T-helper 2 cell treated with Interferon-gamma antibody and Interleukin-4, amounts not matched to agents 5 μg/mL and 100 μg/mL, for 36 hours (primary cell): Measurements from ENCODE around the gene LEPROT.

Experiments used
- DNase-seq: peaks from one replicate; pipeline ENCODE4 v3.0.0; 2021; ENCODE audit warnings: low spot score
- H3K27ac Mint-ChIP-seq: one replicate; pipeline ENCODE4 v1.8.0; 2021; ENCODE audit warnings: mild to moderate bottlenecking, mixed read lengths
- H3K27me3 Mint-ChIP-seq: one replicate; pipeline ENCODE4 v1.8.0; 2021; ENCODE audit warnings: low read depth, mixed read lengths
- H3K36me3 Mint-ChIP-seq: one replicate; pipeline ENCODE4 v1.8.0; 2021; ENCODE audit warnings: low read depth, mixed read lengths
- H3K4me1 Mint-ChIP-seq: one replicate; pipeline ENCODE4 v1.8.0; 2021; ENCODE audit warnings: low read depth, mixed read lengths
- H3K4me3 Mint-ChIP-seq: one replicate; pipeline ENCODE4 v1.8.0; 2022; ENCODE audit warnings: mild to moderate bottlenecking, moderate library complexity, mixed read lengths
- H3K9me3 Mint-ChIP-seq: one replicate; pipeline ENCODE4 v1.8.0; 2021; ENCODE audit warnings: mixed read lengths

Gene LEPROT

DNA sequence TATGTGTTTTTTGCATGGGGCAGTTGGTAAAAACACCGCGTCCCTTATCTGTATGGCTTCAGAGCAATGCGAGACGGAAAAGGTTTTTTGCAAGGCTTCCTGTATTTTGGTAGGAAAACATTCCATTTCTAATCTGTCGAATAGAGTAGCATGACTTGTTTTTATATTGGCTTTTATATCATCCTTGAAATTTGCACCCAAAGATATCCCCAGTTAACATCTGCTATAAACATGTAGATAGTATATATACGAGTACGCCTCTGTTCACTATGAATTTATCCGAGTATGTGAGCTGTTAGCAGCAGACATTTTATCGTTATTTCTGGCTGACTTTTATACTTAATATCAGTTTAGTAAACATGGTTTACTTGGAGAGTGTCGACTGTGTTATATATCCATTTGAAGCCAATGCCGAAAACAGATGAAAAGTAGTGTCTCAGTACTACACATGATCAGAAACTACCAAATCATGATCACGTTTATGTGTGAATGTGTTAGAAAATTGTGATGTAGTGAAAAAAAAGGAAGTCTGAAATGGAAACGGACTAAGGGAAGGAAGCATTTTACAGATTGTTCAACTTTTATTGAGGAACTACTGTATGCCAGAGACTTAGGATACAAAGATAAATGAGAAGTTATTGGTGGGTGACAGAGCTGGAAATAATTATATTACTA, 1.0 kb downstream of the LEPROT start:
- Mint-ChIP-seq H3K4me1 (peaks cover 24% of the 10 kb centered on the region), H3K27me3 (peaks cover 5% of the 10 kb centered on the region), H3K4me3 (no peak overlapping the region), H3K36me3 (peaks cover 22% of the 10 kb centered on the region), H3K27ac (no peak overlapping the region), H3K9me3 (no peaks in the 10 kb centered on the region)
- DNase-seq: no peak

DNA sequence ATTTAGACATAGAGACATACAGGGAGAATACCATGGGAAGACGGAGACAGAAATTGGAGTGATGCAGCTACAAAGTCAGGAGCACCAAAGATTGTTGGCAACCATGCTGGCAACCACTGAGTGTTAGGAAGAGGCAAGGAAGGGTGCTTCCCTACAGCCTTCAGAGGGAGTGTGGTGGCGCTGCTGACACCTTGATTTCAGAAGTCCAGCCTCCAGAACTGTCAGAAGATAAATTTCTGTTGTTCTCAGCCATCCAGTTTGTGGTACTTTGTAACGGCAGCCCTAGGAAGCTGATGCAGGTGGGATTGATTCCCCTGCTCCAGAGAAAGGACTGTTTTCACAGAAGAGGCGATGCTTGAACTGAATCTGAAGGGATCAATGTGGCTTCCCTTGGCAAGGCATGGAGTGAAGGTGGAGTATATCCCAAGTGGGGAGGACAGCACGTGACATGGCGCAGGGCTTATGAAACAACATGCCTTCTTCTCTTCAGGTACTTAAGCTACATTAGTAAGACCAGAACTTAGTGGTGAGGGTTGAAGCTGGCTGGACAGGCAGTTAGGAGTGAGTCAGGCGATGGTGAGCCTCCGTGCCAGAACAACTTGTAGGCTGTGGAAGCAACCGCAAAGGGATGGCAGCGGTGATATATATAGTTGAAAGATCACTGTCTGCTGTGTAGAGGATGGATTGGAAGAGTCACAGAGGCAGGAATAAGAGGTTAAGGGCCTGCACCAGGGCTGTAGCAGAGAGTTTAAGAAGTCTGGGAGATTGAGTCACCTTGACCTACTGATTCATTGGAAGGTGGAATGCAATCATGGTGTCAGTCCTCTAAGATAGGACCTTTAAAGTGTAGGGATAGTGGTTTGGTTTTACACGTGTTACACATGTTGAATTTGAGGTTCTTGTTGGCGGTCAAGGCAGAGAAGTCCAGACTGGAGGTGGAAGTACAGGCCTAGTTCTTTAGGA, 2.1 kb downstream of the LEPROT start:
- Mint-ChIP-seq H3K9me3 (no peaks in the 10 kb centered on the region), H3K4me1 (peaks cover 23% of the 10 kb centered on the region), H3K27me3 (peaks cover 1% of the 10 kb centered on the region), H3K4me3 (no peak overlapping the region), H3K27ac (no peak overlapping the region), H3K36me3 (peaks cover 23% of the 10 kb centered on the region)
- DNase-seq: no peak

DNA sequence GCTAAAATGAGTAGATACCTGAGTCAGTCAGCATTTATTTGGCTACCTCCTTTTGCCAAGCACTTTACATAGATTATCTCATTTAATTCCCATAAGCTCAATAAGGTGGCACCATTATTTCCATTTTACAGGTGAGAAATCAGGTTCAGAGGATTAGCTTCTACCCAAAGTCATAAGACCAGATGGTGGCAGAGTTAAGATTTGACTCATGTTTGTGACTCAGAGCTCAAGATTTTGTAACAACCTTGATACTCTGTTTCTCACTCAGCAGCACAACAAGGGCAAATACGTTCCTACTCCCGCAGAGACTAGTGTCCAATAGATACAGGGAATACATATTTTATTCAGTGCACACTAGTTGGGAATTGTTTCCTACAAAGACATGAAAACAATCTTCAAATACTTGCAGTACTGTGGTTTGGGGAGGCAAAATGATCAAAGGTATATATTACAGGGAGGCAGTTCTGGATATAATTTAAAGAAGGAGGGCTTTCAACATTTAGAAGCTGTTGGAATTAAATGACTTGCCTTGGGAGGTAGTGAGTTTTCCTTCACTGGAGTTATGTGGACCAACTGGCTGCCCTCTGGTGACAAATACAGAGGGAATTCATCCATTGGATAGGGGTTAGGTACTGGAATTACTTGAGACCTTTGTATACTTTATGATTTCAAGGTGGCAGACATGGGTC, 3.6 kb downstream of the LEPROT start:
- no peak overlapping the region for H3K27ac Mint-ChIP-seq
- H3K27me3 Mint-ChIP-seq: no peaks in the 10 kb centered on the region
- H3K36me3 Mint-ChIP-seq: peaks cover 26% of the 10 kb centered on the region
- H3K4me3 Mint-ChIP-seq: no peak overlapping the region
- H3K9me3 Mint-ChIP-seq: no peaks in the 10 kb centered on the region
- peaks cover 17% of the 10 kb centered on the region for H3K4me1 Mint-ChIP-seq
- no peak for DNase-seq

DNA sequence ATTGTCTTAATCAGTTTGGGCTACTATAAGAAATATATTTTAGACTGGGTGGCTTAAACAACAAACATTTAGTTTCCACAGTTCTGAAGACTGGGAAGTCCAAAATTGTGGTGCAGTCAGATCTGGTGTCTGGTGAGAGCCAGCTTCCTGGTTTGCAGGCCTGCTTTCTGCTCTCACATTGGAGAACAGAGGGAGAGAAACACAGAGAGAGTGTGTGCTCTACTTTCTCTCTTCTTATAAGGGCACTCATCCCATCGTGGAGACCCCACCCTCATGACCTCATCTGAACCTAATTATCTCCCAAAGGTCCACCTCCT, 4.1 kb downstream of the LEPROT start:
- Mint-ChIP-seq H3K27me3 (no peaks in the 10 kb centered on the region), H3K4me1 (peaks cover 16% of the 10 kb centered on the region), H3K27ac (no peak overlapping the region), H3K4me3 (no peak overlapping the region), H3K36me3 (peaks cover 26% of the 10 kb centered on the region), H3K9me3 (no peaks in the 10 kb centered on the region)
- DNase-seq: no peak

DNA sequence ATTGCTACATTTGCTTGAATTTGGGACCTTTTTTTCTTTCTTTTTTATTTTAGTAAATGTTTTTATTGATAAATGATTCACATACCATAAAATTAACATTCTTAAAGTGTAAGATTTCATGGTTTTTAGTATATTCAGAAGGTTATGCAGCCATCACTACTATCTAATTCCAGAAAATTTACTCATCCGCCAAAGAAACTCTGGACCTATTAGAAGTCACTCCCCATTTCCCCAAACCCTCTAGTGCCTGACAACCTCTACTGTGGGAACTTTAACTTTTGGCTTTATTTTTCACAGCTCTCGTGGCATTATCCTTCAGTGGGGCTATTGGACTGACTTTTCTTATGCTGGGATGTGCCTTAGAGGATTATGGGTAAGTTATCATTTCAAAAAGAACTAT, 4.5 kb downstream of the LEPROT start:
- Mint-ChIP-seq H3K9me3 (no peaks in the 10 kb centered on the region), H3K27me3 (no peaks in the 10 kb centered on the region), H3K27ac (no peak overlapping the region), H3K4me1 (peaks cover 15% of the 10 kb centered on the region), H3K36me3 (peaks cover 26% of the 10 kb centered on the region), H3K4me3 (no peak overlapping the region)
- DNase-seq: no peak

DNA sequence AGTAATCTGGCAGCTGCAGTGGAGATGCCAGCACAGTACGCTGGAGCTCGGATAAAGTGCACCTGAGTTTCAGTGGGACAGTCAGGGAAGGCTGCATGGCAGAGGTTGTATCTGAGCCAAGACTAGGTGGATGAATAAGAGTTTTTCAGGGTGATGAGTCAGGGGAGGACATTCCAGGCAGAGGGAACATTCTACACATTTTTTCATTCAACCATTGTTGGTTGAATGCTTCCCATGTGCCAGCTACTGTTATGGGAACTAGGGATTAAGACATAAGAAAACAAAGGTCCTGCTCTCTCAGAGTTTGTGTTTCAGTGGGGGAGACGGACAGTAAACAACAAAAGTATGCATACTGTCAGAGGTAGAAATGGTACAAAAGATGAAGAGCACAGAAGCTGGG, 5.2 kb downstream of the LEPROT start:
- Mint-ChIP-seq H3K4me1 (peaks cover 17% of the 10 kb centered on the region), H3K4me3 (no peak overlapping the region), H3K36me3 (peaks cover 26% of the 10 kb centered on the region), H3K9me3 (no peaks in the 10 kb centered on the region), H3K27me3 (no peaks in the 10 kb centered on the region), H3K27ac (peak overlapping the region; percentile 27)
- DNase-seq: no peak

DNA sequence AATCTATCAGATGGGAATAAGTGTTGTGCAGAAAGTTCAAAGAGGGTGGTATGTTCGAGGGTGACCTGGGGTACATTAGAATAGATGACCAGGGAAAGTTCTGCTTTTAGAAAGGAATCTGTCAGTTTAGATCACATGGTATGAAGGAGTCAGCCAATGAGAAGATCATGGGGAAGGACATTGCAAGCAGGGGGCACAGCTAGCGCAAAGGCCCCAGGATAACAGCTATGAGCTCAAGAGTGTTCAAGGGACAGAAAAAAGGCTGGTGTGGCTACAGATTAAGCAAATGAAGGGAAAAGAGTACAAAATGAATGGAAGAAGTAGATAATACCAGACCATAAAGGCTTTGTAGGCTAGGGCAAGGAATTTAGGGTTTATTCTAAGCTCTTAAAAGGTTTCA, 8.6 kb downstream of the LEPROT start:
- peaks cover 32% of the 10 kb centered on the region for H3K36me3 Mint-ChIP-seq

DNA sequence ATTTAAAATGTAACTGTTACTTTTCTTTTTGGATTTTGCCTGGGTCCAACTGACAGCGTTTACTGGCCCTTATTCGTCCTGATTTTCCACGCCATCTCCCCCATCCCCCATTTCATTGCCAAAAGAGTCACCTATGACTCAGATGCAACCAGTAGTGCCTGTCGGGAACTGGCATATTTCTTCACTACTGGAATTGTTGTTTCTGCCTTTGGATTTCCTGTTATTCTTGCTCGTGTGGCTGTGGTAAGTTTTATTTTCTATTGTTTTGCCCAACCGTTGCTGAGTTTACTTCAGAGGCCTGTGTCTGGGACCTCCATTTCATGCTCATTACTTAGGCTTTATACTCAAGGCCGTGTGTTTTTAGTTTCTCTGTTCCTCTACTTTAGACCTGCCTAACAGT, 9.3 kb downstream of the LEPROT start:
- H3K36me3 Mint-ChIP-seq: peaks cover 30% of the 10 kb centered on the region
- DNase-seq: no peak
- no peak overlapping the region for H3K27ac Mint-ChIP-seq

More for the DNA sequence above, 8.6 kb downstream of the LEPROT start:
- no peak overlapping the region for H3K27ac Mint-ChIP-seq
- no peaks in the 10 kb centered on the region for H3K9me3 Mint-ChIP-seq
- H3K4me3 Mint-ChIP-seq: no peak overlapping the region
- peaks cover 26% of the 10 kb centered on the region for H3K4me1 Mint-ChIP-seq
- DNase-seq: no peak
- no peaks in the 10 kb centered on the region for H3K27me3 Mint-ChIP-seq

DNA sequence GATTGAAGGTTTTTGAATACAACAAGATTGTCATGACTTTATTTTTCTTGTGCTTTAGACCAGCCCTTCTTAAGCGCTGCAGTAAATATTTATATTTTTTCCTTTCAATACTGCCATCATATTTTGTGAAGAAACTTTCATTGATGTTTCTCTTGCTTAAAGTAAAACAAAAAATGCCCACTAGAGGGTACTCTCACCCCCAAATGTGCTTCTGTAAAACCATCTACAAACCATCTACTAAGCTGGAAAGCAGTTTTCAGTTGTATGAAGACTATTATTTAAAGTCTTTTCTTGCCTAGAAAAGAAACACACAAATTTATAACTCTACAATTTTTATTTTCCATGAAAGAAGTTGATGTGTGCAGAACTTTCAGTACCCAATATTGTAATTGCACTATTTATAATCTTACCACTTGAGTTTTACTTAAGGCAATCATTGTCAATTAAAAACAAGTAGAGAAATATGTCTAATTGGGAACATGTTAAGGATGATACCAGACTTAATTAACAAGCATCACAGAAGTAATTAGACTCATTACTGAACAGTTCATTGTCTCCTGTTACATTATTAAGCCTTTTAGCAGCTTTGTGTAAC, 10.7 kb downstream of the LEPROT start:
- Mint-ChIP-seq H3K27ac (no peak overlapping the region), H3K27me3 (no peaks in the 10 kb centered on the region), H3K9me3 (no peaks in the 10 kb centered on the region), H3K4me1 (peaks cover 23% of the 10 kb centered on the region), H3K36me3 (peaks cover 19% of the 10 kb centered on the region), H3K4me3 (no peak overlapping the region)
- no peak for DNase-seq

More for the DNA sequence above, 9.3 kb downstream of the LEPROT start:
- Mint-ChIP-seq H3K27me3 (no peaks in the 10 kb centered on the region), H3K4me3 (no peak overlapping the region), H3K9me3 (no peaks in the 10 kb centered on the region), H3K4me1 (peaks cover 21% of the 10 kb centered on the region)

DNA sequence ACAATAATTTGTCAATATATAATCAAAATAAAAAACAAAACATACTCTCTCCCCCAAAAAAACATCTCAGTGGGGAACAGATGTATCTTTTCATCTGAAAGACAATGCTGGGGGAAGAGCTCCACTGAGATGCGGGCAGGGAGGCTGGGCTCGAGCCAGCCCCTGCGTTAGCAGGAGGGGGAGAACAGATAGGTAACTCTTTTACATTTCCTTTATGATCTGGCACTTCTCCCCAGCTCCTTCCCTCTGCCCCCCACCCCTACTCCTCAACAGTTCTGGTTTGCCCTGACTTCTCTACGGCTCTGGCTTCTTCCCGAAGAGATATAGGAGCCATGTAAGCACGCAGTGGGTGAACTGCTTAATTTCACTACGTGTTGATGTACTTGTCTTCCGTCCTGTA, 12.4 kb downstream of the LEPROT start:
- no peak for DNase-seq
- H3K36me3 Mint-ChIP-seq: peaks cover 16% of the 10 kb centered on the region

DNA sequence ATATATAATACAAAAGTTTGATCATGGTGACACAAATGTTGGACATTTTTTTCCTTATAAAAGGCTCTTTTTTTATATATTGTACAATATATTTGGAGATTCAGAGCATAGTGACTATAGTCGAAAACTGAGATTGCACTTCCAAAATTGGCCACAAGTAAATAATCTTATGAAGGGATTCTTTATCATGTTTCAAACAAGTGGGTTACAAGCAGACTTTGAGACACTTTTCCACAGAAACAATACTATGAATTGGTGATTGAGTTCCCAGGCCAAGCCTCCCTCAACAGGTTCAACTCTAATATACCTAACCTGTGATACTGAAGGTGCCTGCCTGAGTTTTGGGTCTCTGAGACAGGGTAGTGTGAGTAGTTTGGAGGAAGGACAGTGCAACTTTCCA, 13.8 kb downstream of the LEPROT start:
- no peak for DNase-seq
- Mint-ChIP-seq H3K27ac (no peak overlapping the region), H3K4me1 (peaks cover 25% of the 10 kb centered on the region), H3K4me3 (no peak overlapping the region), H3K9me3 (no peaks in the 10 kb centered on the region), H3K36me3 (peaks cover 13% of the 10 kb centered on the region), H3K27me3 (no peaks in the 10 kb centered on the region)

More for the DNA sequence above, 12.4 kb downstream of the LEPROT start:
- Mint-ChIP-seq H3K27ac (no peak overlapping the region), H3K4me3 (no peak overlapping the region), H3K27me3 (no peaks in the 10 kb centered on the region), H3K4me1 (peaks cover 25% of the 10 kb centered on the region), H3K9me3 (no peaks in the 10 kb centered on the region)

DNA sequence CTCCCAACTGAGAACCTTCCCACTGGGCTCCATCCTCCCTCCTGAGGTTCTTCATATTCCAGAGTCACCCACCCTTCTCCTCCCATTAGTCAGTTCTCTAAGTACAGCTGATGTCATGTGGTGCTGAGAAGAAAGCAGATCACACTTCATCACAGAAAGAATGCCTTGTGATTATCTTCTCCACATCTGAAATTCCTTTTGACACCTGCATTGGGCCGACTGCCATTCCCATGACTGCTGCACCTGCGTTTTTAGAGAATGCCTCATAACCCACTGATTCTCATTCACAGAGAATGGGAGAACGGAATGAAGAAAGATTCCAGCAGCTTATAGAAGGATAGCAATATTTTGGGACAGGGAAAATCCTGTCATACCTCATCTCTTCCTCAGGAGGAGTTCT, 14.3 kb downstream of the LEPROT start:
- DNase-seq: no peak
- Mint-ChIP-seq H3K4me3 (no peak overlapping the region), H3K9me3 (no peaks in the 10 kb centered on the region), H3K4me1 (peaks cover 25% of the 10 kb centered on the region), H3K27me3 (no peaks in the 10 kb centered on the region), H3K27ac (no peak overlapping the region), H3K36me3 (peaks cover 13% of the 10 kb centered on the region)

DNA sequence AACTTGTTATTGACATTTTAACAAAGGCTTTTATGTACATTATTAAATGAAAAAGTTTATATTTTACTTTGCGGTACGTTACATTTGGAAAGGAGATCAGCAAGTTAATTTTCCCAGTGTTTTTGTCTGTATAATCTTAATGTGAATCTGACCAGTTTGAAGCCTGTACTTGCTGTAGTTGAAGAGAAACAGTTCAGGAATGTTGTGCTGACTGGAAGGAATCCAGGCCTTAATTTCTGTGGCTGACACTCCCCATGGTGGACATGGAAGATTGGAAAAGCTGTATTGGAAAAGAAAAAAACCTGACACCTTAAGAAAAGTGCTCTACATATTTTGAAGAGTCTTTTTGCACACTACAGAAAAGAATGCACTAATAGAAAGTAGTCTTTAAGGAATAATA, 15.5 kb downstream of the LEPROT start:
- Mint-ChIP-seq H3K27me3 (no peaks in the 10 kb centered on the region), H3K4me1 (peaks cover 20% of the 10 kb centered on the region), H3K9me3 (no peaks in the 10 kb centered on the region), H3K4me3 (no peak overlapping the region), H3K27ac (no peak overlapping the region), H3K36me3 (peaks cover 10% of the 10 kb centered on the region)
- no peak for DNase-seq

DNA sequence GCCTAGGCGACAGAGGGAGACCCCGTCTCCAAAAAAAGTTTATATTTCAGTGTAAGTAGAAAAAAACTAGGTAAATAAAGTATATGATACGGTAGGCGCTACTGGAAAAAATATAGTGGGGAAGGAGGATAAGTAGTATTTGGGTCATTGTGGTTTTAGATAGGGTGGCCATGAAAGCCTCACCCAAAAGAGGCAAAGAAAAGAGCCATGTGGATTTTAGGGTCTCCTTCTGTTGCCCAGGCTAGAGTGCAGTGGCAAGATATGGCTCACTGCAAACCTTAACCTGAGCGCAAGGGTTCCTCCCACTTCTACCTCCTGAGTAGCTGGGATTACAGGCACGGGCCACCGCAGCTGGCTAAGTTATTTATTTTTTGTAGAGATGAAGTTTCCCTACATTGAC, 17.1 kb downstream of the LEPROT start:
- Mint-ChIP-seq H3K36me3 (peaks cover 5% of the 10 kb centered on the region), H3K9me3 (no peaks in the 10 kb centered on the region), H3K4me1 (peaks cover 9% of the 10 kb centered on the region), H3K27ac (no peak overlapping the region), H3K27me3 (no peaks in the 10 kb centered on the region), H3K4me3 (no peak overlapping the region)
- no peak for DNase-seq
